HS-5 (cell line): Measurements from ENCODE around the gene KCNG2.

ENCODE experiments used
- DNase-seq: peaks from one replicate; pipeline ENCODE4 v3.0.0-alpha.2; 2012; ENCODE audit warnings: low read depth

Gene KCNG2

DNA sequence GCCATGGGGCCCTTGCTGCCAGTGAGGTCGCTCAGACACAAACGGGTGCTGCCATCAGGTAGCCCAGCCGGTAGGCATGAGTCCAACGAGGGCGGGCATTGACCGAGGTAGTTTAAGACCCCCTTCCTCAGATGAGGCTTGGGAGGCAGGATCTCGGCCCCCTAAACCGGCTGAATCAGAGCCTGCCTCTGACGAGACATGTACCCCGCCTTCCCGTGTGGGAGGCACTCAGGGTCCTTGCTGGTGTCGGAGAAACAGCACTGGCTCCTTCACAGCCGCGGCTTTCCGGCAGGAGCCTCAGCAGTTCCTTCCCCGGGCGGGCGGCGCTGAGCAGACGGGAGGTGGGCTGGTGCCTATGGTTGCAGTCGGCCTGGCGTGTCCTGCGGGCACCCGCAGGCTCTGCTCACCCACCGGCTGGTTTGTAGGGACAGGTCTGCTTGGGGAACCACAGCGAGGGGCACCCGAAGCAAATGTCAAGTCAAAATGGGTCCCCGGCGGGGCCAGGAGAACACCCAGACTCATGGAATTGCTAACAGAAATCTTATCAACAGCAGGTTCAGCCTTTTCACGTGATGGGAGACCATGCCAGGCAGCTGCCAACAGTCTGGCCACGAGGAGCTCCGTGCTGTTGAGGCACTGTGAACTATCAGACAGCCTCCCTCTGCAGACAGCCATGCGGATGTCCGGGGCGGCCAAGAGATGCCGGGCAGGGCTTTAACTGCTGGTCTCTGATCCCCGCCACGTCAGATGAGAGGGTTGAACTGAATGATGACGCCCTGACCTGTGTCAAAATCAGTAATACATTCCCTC, 2.8 kb downstream of the KCNG2 start:
- DNase-seq = no peak

DNA sequence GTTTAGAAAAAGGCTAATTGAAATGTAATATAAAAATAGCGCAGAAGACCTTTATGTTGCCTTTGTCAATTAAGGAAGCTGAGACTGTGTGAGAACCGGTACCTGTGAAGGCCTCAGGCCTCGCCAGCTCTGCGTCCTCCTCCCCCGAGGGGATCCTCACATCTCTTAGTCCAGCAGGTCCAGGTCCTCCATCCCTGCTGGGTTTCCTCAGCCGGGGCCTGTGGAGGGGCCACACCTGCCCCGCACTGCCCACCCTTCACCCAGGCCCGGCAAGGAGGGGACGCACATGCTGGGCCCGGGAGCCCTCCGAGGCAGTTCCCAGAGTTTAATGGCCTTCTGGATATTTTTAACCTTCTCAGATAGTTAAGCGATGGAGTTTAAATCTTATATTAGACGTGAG, 3.5 kb downstream of the KCNG2 start:
- no peak for DNase-seq

DNA sequence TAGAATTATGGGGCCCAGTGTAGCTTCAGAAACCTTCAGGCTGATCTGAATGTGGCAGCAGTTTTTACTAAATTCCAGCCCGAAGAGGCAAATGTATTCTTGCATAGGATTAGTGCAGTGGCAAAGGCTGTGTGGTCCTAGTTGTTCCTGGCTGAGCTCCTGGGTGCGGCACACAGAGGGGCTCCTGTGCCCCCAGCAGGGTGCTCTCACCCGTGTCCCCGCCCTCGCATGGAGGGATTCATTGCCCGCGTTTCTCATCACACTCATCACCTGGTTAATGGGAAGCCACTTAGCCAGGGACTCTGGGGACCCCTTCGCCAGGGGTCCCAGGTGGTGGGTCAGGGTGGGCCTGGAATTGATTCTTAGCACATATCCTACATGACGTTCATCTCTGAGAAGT, 3.9 kb downstream of the KCNG2 start:
- DNase-seq = no peak

DNA sequence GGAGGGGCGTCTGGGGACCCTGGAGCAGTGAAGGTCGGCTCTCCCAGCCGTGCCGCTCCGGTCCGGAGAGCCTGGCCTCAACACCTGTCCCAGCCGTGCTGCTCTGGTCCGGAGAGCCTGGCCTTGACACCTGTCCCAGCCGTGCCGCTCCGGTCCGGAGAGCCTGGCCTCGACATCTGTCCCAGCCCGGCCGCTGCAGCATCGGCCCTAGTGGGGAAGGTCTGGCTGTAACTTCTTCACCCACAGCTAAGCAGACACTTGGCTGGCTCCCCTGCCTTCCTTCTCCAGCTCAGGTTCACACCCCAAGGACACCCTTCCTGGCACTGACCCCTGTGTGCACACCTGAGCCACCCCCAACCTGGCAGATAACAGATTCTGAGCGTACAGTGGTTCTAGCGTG, 4.6 kb downstream of the KCNG2 start:
- DNase-seq = no peak

DNA sequence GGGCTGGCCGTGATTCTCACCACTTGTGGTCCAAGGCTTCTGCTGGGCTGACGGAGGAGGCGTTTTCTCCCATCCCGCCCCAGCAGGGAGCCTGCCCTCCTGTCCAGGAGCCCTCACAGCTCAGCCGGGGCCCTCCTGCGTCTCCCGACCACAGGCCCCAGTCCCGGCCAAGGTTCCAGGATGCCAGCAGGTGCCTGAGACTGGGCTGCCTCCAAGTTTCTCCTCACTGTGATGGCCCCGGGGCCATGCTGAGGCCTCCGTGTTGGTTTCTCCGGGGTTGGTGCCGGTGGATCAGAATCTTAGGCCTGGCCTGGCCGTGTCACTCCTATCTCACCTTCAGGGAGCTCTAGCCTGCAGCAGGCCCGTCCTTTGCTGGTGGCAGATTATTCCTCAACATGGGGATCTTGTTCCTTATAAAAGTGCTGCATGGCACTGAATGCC, 5.9 kb downstream of the KCNG2 start:
- DNase-seq = no peak

DNA sequence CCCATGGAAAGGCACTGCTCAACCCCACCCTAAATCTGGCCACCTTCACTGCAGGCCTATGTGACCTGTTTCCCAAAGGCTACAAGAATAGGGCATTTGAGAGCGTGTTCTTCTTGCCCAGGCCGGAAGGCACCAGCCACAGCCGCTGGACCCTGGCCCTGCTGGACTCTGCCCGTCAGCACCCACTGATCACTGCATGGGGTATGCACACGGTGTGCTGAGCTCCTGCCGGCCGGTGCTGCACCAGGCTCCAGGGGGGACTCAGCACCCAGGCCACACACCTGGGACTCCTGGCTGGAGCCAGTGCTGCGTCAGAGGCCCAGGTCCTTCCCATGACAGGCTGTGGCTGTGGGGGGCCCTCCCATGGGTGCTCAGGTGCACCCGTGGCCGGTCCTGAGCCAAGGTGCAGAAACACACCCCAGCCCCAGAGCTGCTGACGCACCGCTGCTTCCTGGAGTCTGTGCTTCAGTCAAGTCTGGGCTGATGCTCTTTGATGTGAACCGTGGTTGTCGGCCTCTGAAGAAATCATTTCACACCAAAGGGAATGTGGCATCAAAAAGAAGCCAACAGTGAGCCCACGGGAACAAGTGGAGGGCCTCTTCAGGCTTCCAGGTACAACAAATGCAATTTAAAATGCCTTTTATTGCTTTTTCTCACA, 6.5 kb downstream of the KCNG2 start:
- no peak for DNase-seq

DNA sequence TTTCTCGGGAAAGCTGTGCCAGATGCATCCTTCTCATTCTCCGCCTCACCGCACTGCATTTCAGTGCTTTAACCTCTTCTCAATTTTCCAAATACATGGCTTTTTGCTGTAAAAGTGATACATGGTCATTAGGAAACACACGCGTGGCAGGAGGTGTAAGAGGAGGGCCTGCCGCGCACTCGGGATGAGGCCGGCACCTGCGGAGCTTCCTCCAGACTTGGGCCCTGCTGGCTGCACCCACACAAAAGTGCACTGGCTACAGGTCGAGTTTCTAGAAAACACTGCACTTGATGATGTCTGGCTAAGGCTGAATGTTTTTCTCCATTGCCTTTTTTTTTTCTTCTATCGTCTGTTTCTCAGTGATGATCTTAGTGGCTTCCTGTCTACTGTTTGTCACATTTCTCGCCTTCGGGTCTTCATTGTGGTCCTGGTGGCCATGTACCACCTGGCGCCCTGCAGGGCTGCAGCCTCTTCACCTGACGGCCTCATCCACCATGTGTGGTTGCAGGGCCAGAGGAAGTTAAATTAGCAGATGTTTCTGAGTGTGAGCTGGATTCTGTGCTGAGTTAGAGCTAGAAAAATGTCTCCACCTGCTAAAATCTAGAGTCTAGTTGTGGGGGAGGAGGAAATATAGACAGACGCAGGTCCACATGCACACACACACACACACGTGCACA, 7.6 kb downstream of the KCNG2 start:
- no peak for DNase-seq

DNA sequence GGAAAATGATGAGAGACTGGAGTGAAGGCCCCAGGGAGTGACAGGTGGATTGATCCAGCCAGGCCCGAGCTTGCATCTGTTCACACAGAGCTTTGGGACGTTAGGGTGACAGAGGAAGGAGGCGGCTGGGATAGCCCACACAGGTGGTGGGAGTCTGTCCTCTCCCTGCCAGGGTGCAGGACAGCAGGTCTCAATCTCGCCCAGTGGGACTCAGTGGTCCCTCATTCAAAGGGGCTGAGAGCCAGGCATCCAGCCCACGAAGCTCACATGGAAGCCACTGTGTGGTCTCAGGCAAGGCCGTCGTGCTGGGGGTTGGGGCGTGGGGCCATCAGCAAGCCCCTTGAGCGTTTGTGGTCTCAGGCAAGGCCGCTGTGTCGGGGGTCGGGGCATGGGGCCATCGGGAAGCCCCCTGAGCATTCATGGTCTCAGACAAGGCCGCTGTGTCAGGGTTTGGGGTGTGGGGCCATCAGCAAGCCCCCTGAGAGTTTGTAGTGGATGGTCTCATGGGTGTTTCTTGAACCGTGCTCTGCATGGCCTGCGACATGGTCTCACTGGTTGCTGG, 8.3 kb downstream of the KCNG2 start:
- no peak for DNase-seq

DNA sequence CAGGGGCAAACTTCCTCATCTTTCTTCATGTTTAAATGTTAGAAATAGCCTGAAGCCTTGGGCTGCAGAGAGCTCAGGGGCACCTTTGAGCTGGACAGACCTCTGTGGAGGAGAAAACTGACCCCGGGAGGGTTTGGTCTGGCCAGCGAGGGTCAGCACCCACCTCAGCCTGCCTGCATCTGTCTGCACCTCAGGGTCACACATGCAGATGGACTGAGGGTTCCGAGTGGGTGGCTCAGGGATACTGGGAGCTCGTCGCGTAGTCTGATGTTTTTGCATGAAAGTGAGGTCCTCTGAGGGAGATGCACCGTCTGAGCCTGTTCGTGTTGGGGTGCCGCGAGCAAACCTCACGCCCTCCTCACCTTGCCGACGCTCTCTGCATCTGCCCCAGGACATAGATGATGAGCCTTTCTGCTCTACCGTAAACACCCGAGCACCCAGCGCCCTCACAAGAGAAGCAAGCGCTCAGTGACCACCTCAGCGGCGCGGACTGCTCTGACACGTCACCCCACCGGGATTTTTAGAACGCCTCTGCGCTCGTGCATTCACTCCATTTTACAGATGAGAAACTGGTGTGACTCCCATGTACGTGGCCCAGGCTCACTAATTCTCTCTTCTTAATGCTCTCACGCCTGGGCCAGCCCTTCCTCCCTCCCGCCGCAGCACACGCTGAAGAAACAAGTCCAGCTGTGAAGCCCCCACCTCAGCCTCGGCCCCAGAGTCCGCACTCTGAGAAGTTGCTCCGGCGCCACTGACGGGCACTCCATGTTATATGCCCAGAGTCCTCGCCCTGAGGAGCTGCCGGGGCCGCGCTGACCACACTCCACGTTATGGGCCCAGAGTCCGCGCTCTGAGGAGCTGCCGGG, 9.5 kb downstream of the KCNG2 start:
- no peak for DNase-seq

DNA sequence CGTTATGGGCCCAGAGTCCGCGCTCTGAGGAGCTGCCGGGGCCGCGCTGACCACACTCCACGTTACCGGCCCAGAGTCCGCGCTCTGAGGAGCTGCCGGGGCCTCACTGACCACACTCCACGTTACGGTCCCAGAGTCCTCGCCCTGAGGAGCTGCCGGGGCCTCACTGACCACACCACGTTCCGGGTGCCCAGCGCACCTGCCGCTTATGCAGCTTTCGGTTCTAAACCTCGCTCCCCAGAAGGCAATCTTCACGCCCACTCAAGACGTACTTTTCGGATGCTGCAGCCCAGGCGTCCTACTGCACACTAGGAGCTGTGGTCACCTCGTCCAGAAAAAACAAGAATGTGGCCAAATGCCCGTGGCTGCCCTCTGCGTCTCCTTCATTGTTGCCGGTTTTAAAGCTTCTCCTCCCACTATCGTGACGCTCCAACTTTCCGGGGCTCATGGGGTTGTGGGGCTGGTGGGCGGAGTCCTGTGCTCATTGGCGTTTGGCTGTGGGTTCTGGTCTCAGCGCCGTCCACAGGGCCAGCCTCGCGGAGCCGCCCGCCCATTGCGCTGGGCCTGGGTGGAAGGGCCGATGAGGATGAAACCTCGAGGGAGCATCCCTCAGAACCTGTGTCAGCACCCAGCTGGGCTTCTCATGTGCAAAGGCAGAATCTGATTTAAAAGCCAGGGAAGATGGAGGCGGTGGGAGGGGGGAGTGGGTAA, 11.9 kb downstream of the KCNG2 start:
- no peak for DNase-seq

DNA sequence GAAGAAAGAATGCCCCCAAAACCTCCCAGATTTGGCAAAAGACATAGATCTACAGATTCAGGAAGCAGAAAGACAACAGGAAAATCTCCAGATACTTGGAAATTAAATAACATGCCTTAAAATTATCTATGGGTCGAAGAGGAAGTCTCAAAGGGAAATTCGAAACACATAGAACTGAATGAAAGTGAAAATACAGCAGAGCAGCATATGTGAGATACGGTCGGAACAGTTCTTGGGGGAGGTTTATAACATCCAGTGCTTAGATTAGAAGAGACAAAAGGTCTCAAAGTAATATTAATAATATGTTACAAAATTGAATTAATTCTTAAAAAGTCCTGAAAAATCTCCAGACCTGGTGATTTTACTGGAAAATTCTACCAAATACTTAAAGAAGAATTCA, 14.3 kb downstream of the KCNG2 start:
- no peak for DNase-seq

DNA sequence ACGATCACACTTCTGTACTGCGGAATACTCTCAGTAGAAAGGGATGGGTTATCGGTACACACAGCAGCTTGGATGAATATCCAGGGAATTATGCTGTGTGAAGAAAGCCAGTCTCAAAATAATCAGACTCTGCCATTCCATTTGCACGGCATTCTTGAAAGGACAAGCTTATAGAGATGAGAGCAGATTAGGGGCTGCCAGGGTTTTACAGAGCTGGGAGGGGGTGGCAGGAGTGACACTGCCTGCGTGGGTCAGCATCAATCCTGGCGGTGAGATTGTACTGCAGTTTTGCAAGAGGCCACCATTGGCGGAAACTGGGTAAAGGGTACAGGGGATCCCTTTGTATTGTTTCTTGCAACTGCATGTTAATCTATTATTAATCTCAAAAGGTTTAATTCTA, 16.6 kb downstream of the KCNG2 start:
- DNase-seq = no peak

DNA sequence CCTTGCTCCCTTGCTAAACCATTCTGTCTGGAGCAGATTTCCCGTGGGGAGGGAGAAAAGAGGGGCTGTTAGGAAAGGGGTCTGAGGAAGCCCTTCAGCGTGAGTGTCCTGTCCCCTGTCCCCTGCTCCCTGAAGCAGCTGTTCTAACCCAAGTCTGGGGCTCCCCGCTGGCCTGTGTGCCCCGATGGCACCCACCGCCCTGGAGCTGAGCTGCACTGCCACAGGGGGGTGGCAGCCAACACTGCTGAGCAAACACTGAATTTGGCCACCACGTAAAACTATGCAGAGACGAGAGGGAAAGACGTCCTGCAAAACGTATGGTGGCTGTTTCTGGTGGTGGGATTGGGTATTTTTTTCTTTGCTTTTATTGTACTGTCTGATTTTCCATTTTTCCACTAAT, 17.9 kb downstream of the KCNG2 start:
- DNase-seq = no peak

DNA sequence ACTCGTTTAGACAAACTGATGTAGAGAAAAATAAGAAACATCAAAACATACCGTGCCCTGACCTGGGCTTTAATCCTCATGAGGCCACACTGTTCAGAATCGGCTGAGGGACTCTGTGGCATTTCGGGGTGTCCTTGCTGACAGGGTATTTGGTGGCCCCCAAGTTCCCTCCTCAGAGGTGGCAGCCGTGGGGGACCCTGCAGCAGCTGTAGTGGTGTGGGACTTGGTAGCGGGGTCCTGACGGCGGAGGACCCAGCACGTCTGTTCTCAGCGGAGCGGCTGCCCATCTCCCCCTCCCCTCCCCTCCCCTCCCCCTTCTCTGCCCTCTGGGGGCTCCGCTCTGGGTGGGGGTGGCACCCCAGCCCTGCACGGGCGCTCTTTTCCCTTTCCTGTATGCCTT, 18.4 kb downstream of the KCNG2 start:
- DNase-seq = no peak

DNA sequence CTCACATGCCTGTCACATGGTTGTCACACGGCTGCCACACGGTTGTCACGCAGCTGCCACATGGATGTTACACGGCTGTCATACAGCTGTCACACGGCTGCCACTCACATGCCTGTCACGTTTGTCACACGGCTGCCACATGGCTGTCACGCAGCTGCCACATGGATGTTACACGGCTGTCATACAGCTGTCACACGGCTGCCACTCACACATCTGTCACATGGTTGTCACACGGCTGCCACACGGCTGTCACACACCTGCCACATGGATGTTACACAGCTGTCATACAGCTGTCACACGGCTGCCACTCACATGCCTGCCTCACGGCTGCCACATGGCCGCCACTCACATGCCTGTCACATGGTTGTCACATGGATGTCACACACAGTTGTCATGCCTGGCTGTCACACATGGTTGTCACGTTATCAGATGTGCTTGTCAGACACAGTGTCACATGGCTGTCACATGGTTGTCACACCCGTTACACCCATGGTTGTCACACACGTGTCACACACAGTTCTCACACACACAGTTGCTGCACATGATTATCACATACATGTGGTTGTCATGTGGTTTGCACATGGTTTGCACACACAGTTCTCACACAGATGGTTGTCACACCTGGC, 19.4 kb downstream of the KCNG2 start:
- no peak for DNase-seq

DNA sequence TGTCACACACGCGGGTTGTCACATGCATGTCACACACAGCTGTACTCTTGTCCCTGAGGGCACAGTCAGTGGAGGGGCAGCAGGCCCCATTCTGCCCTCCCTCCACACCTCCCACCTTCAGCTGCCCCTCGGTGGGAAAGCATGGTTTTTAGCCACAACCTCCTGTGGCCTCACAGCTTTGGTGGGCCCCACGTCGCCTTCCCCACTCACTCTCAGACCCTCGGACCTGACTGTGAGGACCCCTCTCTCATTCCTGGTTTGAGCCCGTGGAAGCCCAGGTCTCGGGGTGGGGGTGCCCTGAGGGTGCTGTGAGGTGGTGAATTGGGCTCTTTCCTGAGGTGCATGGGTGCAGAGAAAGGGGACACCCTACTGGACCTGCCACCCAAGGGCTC, 19.9 kb downstream of the KCNG2 start:
- no peak for DNase-seq

DNA sequence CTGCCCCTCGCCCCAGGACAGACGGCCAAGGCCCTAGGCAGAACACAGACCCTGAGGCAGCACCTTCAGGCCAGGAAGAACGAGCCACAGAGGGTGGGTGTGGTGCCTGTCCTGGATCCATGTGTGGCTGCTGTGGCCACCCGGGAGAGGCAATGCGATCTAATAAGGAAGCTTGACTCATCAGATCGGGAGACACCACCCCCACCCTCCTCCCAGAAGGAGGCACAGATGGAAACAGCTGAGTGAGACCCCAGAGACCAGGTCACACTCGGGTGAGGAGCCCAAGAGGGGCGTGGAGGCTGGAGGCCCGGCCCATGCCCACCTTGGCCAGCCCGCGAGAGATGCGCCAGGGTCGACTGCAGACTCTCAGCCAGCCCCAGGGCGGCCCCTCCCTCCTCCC, 20.3 kb downstream of the KCNG2 start:
- no peak for DNase-seq

DNA sequence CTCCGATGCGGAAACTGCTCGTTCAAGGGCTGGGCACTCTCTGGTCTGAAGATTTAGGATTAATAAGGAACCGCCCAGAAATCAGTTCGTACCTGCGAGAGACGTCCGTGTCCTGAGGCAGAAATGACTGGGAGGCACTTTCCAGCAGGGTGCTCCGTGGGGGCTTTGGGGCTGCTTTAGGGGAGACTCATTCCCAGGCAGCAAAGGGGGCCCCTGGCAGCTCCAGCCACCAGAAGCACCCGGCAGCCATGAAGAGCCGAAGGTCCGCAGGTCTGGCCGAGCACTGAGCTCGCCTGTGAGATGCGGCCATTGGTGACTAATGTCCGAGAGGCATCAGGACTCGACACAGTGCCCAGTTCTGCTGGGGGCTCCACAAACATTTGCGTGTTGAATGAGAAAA, 20.9 kb downstream of the KCNG2 start:
- DNase-seq = no peak

DNA sequence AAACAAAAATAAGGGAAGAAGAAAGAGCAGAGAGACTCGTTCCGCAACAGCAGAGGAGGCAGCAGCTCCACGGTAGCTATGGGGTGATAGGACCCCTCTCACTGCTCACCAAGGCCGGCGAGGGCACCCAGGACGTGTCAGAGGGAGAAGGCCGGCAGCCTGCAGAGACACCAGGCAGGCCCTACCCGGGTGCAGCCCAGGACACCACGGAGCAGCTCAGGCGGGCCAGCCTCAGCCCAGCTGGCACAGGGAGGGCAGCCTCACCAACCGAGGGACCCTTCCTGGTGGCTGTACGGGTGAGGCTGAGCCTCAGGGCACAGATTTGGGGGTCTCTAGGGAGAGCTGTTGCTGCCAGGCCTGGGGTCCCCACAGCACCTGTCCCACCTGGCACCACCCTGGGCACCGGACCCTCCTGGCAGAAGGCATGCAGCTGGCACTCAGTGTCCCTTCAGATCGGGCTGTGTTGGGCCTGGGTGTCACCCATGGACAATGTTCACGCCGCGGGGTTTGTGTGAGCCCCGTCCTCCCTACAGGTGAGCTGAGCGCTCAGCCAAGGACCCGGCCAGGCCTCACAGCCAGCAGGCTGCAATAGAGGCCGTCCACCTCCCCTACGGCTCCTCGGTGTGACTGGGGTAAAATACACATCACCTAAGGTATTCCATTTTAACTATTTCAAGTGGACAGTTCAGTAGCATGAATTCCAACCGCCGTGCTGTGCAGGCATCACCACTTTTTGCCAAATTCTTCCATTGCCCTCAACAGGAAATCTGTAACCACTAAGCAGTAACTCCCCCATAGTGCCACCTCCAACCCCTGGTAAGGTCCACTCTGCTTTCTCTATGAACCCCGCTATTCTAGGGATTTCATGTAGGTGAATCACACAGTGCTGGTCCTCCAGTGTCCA, 21.6 kb downstream of the KCNG2 start:
- DNase-seq = no peak

DNA sequence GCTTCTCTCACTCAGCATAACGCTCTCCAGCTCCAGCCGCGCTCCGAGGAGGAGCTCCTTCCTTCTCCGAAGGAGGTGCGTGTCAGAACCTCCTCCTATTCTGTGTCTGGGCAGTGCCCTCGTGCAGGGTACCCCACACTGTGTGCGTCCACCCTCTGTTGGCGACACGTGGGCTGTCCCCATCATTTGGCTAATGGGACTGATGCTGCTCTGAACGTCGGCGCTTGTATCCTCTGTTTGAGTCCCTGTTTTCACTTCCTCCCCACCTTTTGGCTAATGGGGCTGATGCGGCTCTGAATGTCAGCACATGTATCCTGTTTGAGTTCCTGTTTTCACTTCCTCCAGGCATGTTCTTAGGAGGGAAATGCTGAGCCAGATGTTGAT, 22.2 kb downstream of the KCNG2 start:
- no peak for DNase-seq
